Subcutaneous adipose tissue (tissue), 4 donors: ENCODE data around the gene HERC2. TPM values are rescaled to one million over a fixed set of nuclear protein-coding genes. Genes with fewer than 3 reads are reported as not detected.

ENCODE experiments used
- CTCF ChIP-seq: fragments of 450-650 bp; IDR thresholded peaks from one replicate; pipeline ENCODE4 v1.5.1; 2016; ENCODE audit warnings: low read depth, mild to moderate bottlenecking, control low read depth, antibody characterized with exemption, moderate library complexity
- total RNA-seq, 4 donors: library from RNA; depleted of rRNA; stranded (reverse); fragments of >200 nt; gene quantifications; one replicate each; pipeline ENCODE4 v1.1.0, GENCODE V29; 2016

Gene HERC2
- total RNA-seq, 4 donors from 2014 or later = 41.5 to 73.8 (median 50.7) TPM

- TF ChIP-seq CTCF = no peak
Observed at GRCh38 chr15:28109626-28110455, 212.1 kb downstream of the HERC2 start.

- TF ChIP-seq CTCF = no peak
Observed at GRCh38 chr15:28107904-28108275, 214.1 kb downstream of the HERC2 start.

GRCh38 chr15:28107111-28107903 is 214.7 kb downstream of the HERC2 start:
- TF ChIP-seq CTCF = no peak

GRCh38 chr15:28106294-28107110 is 215.5 kb downstream of the HERC2 start:
- no peak for TF ChIP-seq CTCF

- TF ChIP-seq CTCF = no peak
Observed at GRCh38 chr15:28105793-28106192, 216.2 kb downstream of the HERC2 start.

GRCh38 chr15:28105224-28105791 is 216.7 kb downstream of the HERC2 start:
- no peak for TF ChIP-seq CTCF
